GM23248 (cell line): ENCODE measurements around the gene RABEP1. TPM values are rescaled to one million over a fixed set of nuclear protein-coding genes. Genes with fewer than 3 reads are reported as not detected.
A peak's percentile ranks its signal among the peaks of the same experiment; 100 is the strongest.

ENCODE experiments used
- DNase-seq: peaks from one replicate; pipeline ENCODE4 v3.0.0-alpha.2; 2015
- H2AFZ ChIP-seq: fragments of 200-600 bp; sonication (generic); 2 replicates; pipeline ENCODE4 v1.6.1; 2016; ENCODE audit warnings: antibody characterized with exemption
- H3F3A ChIP-seq: fragments of 200-600 bp; sonication (generic); 2 replicates; pipeline ENCODE4 v1.6.1; 2016; ENCODE audit warnings: mild to moderate bottlenecking, antibody characterized with exemption, mixed run types; ENCODE audit not compliant: insufficient read depth
- H3K27ac ChIP-seq: fragments of 200-600 bp; sonication (generic); 2 replicates; pipeline ENCODE4 v1.5.1; 2016; ENCODE audit warnings: mild to moderate bottlenecking
- H3K27me3 ChIP-seq: fragments of 200-600 bp; sonication (generic); replicated peaks from 2 replicates; pipeline ENCODE4 v1.6.1; 2016; ENCODE audit warnings: mild to moderate bottlenecking; ENCODE audit not compliant: insufficient read depth
- H3K36me3 ChIP-seq: fragments of 200-600 bp; sonication (generic); 2 replicates; pipeline ENCODE4 v1.6.1; 2016; ENCODE audit warnings: low read depth, mild to moderate bottlenecking
- H3K4me1 ChIP-seq: fragments of 200-600 bp; sonication (generic); 2 replicates; pipeline ENCODE4 v1.6.1; 2016; ENCODE audit warnings: mild to moderate bottlenecking; ENCODE audit not compliant: insufficient read depth
- H3K4me2 ChIP-seq: fragments of 200-600 bp; sonication (generic); one replicate; pipeline ENCODE4 v1.6.1; 2016; ENCODE audit warnings: mild to moderate bottlenecking; ENCODE audit not compliant: unreplicated experiment
- H3K4me3 ChIP-seq: fragments of 200-600 bp; sonication (generic); 2 replicates; pipeline ENCODE4 v1.5.1; 2016; ENCODE audit warnings: mild to moderate bottlenecking
- H3K79me2 ChIP-seq: fragments of 200-600 bp; sonication (generic); 2 replicates; pipeline ENCODE4 v1.6.1; 2016; ENCODE audit warnings: mild to moderate bottlenecking; ENCODE audit not compliant: insufficient read depth
- H3K9ac ChIP-seq: fragments of 200-600 bp; sonication (generic); 2 replicates; pipeline ENCODE4 v1.6.1; 2016; ENCODE audit warnings: mild to moderate bottlenecking
- H3K9me2 ChIP-seq: fragments of 200-600 bp; sonication (generic); 2 replicates; pipeline ENCODE4 v1.6.1; 2016; ENCODE audit warnings: mixed run types, mild to moderate bottlenecking, moderate library complexity; ENCODE audit not compliant: insufficient read depth
- H3K9me3 ChIP-seq: fragments of 200-600 bp; sonication (generic); one replicate; pipeline ENCODE4 v1.6.1; 2017; ENCODE audit warnings: low read depth
- H4K20me1 ChIP-seq: fragments of 200-600 bp; sonication (generic); 2 replicates; pipeline ENCODE4 v1.6.0; 2016; ENCODE audit not compliant: insufficient read depth
- EZH2 ChIP-seq: fragments of 200-600 bp; sonication (generic); IDR thresholded peaks from 2 replicates; pipeline ENCODE4 v1.6.1; 2018; ENCODE audit warnings: antibody characterized with exemption, mild to moderate bottlenecking; ENCODE audit not compliant: insufficient read depth, poor library complexity, severe bottlenecking
- EZH2phosphoT487 ChIP-seq: fragments of 200-600 bp; sonication (generic); IDR thresholded peaks from 2 replicates; pipeline ENCODE4 v1.6.1; 2018; ENCODE audit warnings: antibody characterized with exemption, moderate library complexity, mild to moderate bottlenecking, low read depth; ENCODE audit not compliant: insufficient read depth
- WGBS, 2 experiments: methylation state at CpG; one replicate each; pipeline ENCODE4 v1.1.6; 2015 to 2017; ENCODE audit warnings: low lambda C conversion rate in 2 of 2, low coverage in 1 of 2; ENCODE audit errors: missing lambda C conversion rate in 2 of 2; 5-methylcytosine and 5-hydroxymethylcytosine counted together
- in situ Hi-C: fragments of 300-500 bp; cut with MboI; formaldehyde crosslinking; loops from 2 replicates; pipeline ENCODE4 v1.15.0; 2020
- polyA plus RNA-seq: library from polyadenylated mRNA; unstranded; fragments of >200 nt; fragmentation: Nextera tagmentation; extraction: Ambion mirVana; gene quantifications from 2 replicates; pipeline ENCODE4 v1.2.1, GENCODE V29; 2016
- total RNA-seq: library from RNA; depleted of rRNA; stranded (reverse); fragments of >200 nt; shearing (Covaris generic); gene quantifications from 2 replicates; pipeline ENCODE4 v1.2.3, GENCODE V29; 2014

The RABEP1 gene
- total and polyA plus RNA-seq, 2 experiments from 2014 or later = 26.3 to 33.6 TPM

DNA sequence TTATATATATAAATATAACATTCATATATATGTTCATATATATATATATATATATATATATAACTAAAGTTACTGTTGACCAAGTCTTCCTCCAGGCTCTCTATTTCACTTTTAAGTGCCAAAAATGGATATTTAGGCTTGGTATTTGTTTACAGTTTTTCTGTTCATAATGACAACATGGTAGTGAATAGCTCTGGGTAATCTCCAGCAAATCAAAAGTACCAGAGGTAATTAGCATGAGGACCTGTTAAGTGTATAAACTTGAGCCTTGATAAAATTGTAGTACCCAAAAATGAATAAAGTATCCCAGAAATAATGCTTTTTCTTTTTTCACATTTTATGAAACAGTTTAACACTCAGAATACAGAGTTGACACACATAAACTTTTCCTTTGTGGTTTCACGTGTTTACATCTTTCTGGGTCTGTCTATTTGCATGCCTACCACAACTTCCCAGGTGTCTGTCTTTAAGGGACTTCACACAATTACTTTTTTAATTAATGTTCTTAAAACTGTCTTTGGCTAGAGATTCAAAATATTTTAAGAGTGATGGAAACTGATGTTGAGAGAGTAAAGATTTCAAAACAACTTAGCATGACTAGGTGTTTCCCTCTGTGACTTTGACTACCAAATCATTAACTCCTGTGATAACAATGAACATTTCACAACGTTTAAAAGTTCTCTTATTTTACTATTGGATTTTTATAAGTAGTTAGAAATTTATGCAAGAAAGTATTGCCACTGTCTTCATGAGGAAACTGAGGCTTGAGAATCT is 47.9 kb downstream of the RABEP1 start:
- Histone ChIP-seq H3K4me3 (no peak overlapping the region), H3K79me2 (peaks cover 70% of the 10 kb centered on the region), H3K9me2 (no peaks in the 10 kb centered on the region), H3K27me3 (no peaks in the 10 kb centered on the region), H3K36me3 (peaks cover 7% of the 10 kb centered on the region; the same call in 1 of the 2 replicates), H3K9ac (no peak overlapping the region), H3K4me1 (peaks cover 18% of the 10 kb centered on the region), H3F3A (peaks cover 5% of the 10 kb centered on the region; the same call in 1 of the 2 replicates), H3K27ac (peak overlapping the region; percentile 32), H3K4me2 (no peak overlapping the region), H2AFZ (no peak overlapping the region), H3K9me3 (no peaks in the 10 kb centered on the region), H4K20me1 (no peaks in the 10 kb centered on the region)
- 50 to 52% methylated on average over 2 of the region's 2 CpGs for WGBS, 2 experiments
- no peak for TF ChIP-seq EZH2phosphoT487
- no peak for TF ChIP-seq EZH2
- peak; percentile 45 for DNase-seq
- in situ Hi-C loops = no loop called here

DNA sequence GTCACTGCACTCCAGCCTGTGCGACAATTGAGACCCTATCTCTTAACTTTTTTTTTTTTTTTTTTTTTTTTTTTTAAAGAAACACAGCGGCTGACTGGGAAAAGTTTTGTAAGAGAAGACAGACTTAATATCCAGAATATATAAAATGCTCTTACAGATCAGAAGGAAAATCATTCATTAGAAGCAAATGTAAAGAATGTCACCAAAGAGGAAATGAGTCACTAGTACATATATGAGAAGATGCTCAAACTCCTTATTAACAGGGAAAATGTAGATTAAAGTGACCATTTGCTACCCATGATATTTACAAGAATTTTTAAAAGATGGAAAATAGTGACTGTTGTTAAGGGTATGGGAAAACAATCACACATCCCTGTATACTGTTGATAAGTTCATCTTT is 48.9 kb downstream of the RABEP1 start:
- in situ Hi-C loops = no loop called here
- Histone ChIP-seq H3K9me2 (no peaks in the 10 kb centered on the region), H3K9ac (no peak overlapping the region), H4K20me1 (no peaks in the 10 kb centered on the region), H3K9me3 (no peaks in the 10 kb centered on the region), H3K4me3 (no peak overlapping the region), H3K4me2 (no peak overlapping the region), H2AFZ (no peak overlapping the region), H3K79me2 (peaks cover 62% of the 10 kb centered on the region), H3F3A (peaks cover 5% of the 10 kb centered on the region; the same call in 1 of the 2 replicates), H3K36me3 (peaks cover 11% of the 10 kb centered on the region; the same call in 1 of the 2 replicates), H3K27ac (no peak overlapping the region), H3K27me3 (no peaks in the 10 kb centered on the region), H3K4me1 (peaks cover 18% of the 10 kb centered on the region)
- 98 to 100% methylated on average over 2 of the region's 2 CpGs for WGBS, 2 experiments
- TF ChIP-seq EZH2 = no peak
- TF ChIP-seq EZH2phosphoT487 = no peak
- DNase-seq = no peak

DNA sequence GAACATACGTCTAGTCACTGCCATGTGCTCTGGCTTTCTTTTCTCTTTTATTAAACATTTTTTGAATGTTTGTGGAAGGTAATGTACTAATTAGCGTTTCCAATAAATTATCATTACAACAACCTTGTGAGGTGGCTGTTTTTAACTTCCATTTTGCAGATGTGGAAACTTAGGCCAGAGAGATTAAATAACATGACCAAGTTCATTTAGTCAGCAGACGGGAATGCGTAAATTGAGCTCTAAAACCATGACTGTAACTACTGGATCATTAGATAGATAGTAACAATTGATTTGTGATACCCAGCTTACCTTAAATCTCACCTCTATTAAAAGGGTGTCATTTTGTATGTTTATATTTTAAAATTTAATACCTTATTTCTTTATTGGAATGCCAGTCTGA is 49.4 kb downstream of the RABEP1 start:
- no peaks in the 10 kb centered on the region for H3K9me3 ChIP-seq
- WGBS, 2 experiments = 96 to 99% methylated on average over 4 of the region's 4 CpGs
- no peaks in the 10 kb centered on the region for H3K27me3 ChIP-seq
- H4K20me1 ChIP-seq = no peaks in the 10 kb centered on the region
- TF ChIP-seq EZH2 (no peak), EZH2phosphoT487 (no peak)
- no peak overlapping the region for H3K4me3 ChIP-seq
- peaks cover 18% of the 10 kb centered on the region for H3K4me1 ChIP-seq
- peaks cover 56% of the 10 kb centered on the region for H3K79me2 ChIP-seq
- H2AFZ ChIP-seq = no peak overlapping the region
- H3F3A ChIP-seq = peaks cover 5% of the 10 kb centered on the region; the same call in 1 of the 2 replicates
- H3K9ac ChIP-seq = no peak overlapping the region
- in situ Hi-C loops = no loop called here
- no peak overlapping the region for H3K4me2 ChIP-seq
- peak; percentile 20 for DNase-seq
- H3K27ac ChIP-seq = no peak overlapping the region
- peaks cover 11% of the 10 kb centered on the region; the same call in 1 of the 2 replicates for H3K36me3 ChIP-seq
- H3K9me2 ChIP-seq = no peaks in the 10 kb centered on the region

DNA sequence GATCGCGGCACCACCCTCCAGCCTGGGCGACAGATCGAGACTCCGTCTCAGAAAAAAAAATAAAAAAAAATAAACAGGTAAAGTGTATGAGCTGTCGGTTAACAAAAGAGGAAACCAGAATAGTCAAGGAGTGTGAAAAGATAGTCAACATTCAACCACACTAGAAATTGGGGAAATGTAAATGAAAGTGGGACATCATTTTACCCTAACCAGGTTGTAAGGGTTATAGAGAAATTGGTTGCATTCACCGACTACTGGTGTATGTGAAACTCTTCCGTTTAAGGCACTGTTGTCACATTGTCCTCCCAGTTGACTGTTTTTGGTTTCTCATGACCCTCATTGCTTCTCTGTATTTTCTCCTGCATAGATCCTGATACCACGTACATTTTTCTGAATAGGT is 62.8 kb downstream of the RABEP1 start:
- no peak overlapping the region for H2AFZ ChIP-seq
- no peak overlapping the region for H3K27ac ChIP-seq
- no peak for DNase-seq
- 0 out of 2 replicates have a peak, but pooled peaks cover 15% of the 10 kb centered on the region for H3K36me3 ChIP-seq
- H3K79me2 ChIP-seq = no peaks in the 10 kb centered on the region
- H3K9me2 ChIP-seq = no peaks in the 10 kb centered on the region
- no peaks in the 10 kb centered on the region for H3F3A ChIP-seq
- H3K4me2 ChIP-seq = no peak overlapping the region
- in situ Hi-C loops = no loop called here
- no peaks in the 10 kb centered on the region for H3K4me1 ChIP-seq
- H3K27me3 ChIP-seq = no peaks in the 10 kb centered on the region
- 97 to 98% methylated on average over 9 of the region's 9 CpGs for WGBS, 2 experiments
- H4K20me1 ChIP-seq = no peaks in the 10 kb centered on the region
- H3K9ac ChIP-seq = no peak overlapping the region
- H3K9me3 ChIP-seq = no peaks in the 10 kb centered on the region
- TF ChIP-seq EZH2 (no peak), EZH2phosphoT487 (no peak)
- H3K4me3 ChIP-seq = no peak overlapping the region
